ENCODE measurements around the gene UBE3A.

- TF ChIP-seq CTCF (IDR thresholded peaks at IDR 0.05 in 8 of 11, conservative IDR thresholded peaks at IDR 0.05 in 3 of 11) (no peak), POLR2A (IDR thresholded peaks at IDR 0.05) (no peak)
These were observed 26.0 kb upstream of the UBE3A start for GRCh38 chr15:25464784-25465183.
